ENCODE data around the gene TNIK. TPM values are rescaled to one million over a fixed set of nuclear protein-coding genes. Genes with fewer than 3 reads are reported as not detected.

Gene TNIK
- total RNA-seq, 1 experiment from 2014 or later = 7.0 TPM

- H3K27ac ChIP-seq (ENCODE audit: low read length) = no peak overlapping the region
- no peaks in the 10 kb centered on the region for H3K9me2 ChIP-seq (replicated peaks; ENCODE audit: low read length)
- H3F3A ChIP-seq (ENCODE audit: low read length, unreplicated experiment) = no peaks in the 10 kb centered on the region
- no peak overlapping the region for H3K9ac ChIP-seq (ENCODE audit: low read length)
- no peak overlapping the region for H3K4me3 ChIP-seq (ENCODE audit: low read length)
- H3K36me3 ChIP-seq (ENCODE audit: low read depth, low read length) = no peaks in the 10 kb centered on the region
- no peaks in the 10 kb centered on the region for H3K27me3 ChIP-seq (ENCODE audit: low read length)
- BruUV-seq (replicated peaks) = no TSS peak
- no peak for TF ChIP-seq EZH2phosphoT487 (IDR thresholded peaks at IDR 0.05; ENCODE audit: borderline replicate concordance, low read length)
- no peak for TF ChIP-seq EZH2 (IDR thresholded peaks at IDR 0.05; ENCODE audit: low read length, unreplicated experiment)
- no peak for TF ChIP-seq CTCF (conservative IDR thresholded peaks at IDR 0.05; ENCODE audit: low read depth, low read length)
- H3K9me3 ChIP-seq (ENCODE audit: low read length) = no peaks in the 10 kb centered on the region
- intact Hi-C loops (cut with micrococcal nuclease) = no loop called here
- POLR2A ChIA-PET (ENCODE audit: unreplicated experiment) = no interaction called here
- H3K4me2 ChIP-seq (ENCODE audit: low read length) = no peak overlapping the region
- DNase-seq (no peak), ATAC-seq (no peak)
- no peaks in the 10 kb centered on the region for H3K4me1 ChIP-seq (ENCODE audit: insufficient read depth, low read length)
- H4K20me1 ChIP-seq (ENCODE audit: low read length) = no peaks in the 10 kb centered on the region
- no peaks in the 10 kb centered on the region for H3K79me2 ChIP-seq (ENCODE audit: low read length)
- CTCF ChIA-PET = no interaction called here
- no peak overlapping the region for H2AFZ ChIP-seq (ENCODE audit: low read length)
Measured at GRCh38 chr3:171339598-171339997, 120.6 kb downstream of the TNIK start.

- POLR2A ChIA-PET (ENCODE audit: unreplicated experiment) = no interaction called here
- H3K4me1 ChIP-seq (ENCODE audit: insufficient read depth, low read length) = no peaks in the 10 kb centered on the region
- TF ChIP-seq EZH2 (IDR thresholded peaks at IDR 0.05; ENCODE audit: low read length, unreplicated experiment) (no peak), EZH2phosphoT487 (IDR thresholded peaks at IDR 0.05; ENCODE audit: borderline replicate concordance, low read length) (no peak), CTCF (conservative IDR thresholded peaks at IDR 0.05; ENCODE audit: low read depth, low read length) (no peak)
Measured at GRCh38 chr3:171336406-171336805, 123.8 kb downstream of the TNIK start.

GRCh38 chr3:171335559-171335958, 124.6 kb downstream of the TNIK start:
- ChIA-PET CTCF (no interaction called here), POLR2A (ENCODE audit: unreplicated experiment) (no interaction called here)

More at GRCh38 chr3:171336406-171336805, 123.8 kb downstream of the TNIK start:
- no peak overlapping the region for H2AFZ ChIP-seq (ENCODE audit: low read length)
- intact Hi-C loops (cut with micrococcal nuclease) = no loop called here
- H3K9ac ChIP-seq (ENCODE audit: low read length) = no peak overlapping the region
- CTCF ChIA-PET = no interaction called here
- no peak overlapping the region for H3K27ac ChIP-seq (ENCODE audit: low read length)
- H3K27me3 ChIP-seq (ENCODE audit: low read length) = no peaks in the 10 kb centered on the region
- ATAC-seq (no peak), DNase-seq (no peak)
- H3K9me2 ChIP-seq (replicated peaks; ENCODE audit: low read length) = no peaks in the 10 kb centered on the region
- no peaks in the 10 kb centered on the region for H3K9me3 ChIP-seq (ENCODE audit: low read length)
- BruUV-seq (replicated peaks) = no TSS peak
- no peaks in the 10 kb centered on the region for H3K79me2 ChIP-seq (ENCODE audit: low read length)
- no peak overlapping the region for H3K4me3 ChIP-seq (ENCODE audit: low read length)
- no peaks in the 10 kb centered on the region for H4K20me1 ChIP-seq (ENCODE audit: low read length)
- H3K4me2 ChIP-seq (ENCODE audit: low read length) = no peak overlapping the region
- H3F3A ChIP-seq (ENCODE audit: low read length, unreplicated experiment) = no peaks in the 10 kb centered on the region
- no peaks in the 10 kb centered on the region for H3K36me3 ChIP-seq (ENCODE audit: low read depth, low read length)

More at GRCh38 chr3:171335559-171335958, 124.6 kb downstream of the TNIK start:
- Histone ChIP-seq H3F3A (ENCODE audit: low read length, unreplicated experiment) (no peaks in the 10 kb centered on the region), H3K4me3 (ENCODE audit: low read length) (no peak overlapping the region), H3K9me3 (ENCODE audit: low read length) (no peaks in the 10 kb centered on the region), H2AFZ (ENCODE audit: low read length) (no peak overlapping the region), H3K27me3 (ENCODE audit: low read length) (no peaks in the 10 kb centered on the region), H3K4me2 (ENCODE audit: low read length) (no peak overlapping the region), H3K9ac (ENCODE audit: low read length) (no peak overlapping the region), H3K9me2 (replicated peaks; ENCODE audit: low read length) (no peaks in the 10 kb centered on the region), H4K20me1 (ENCODE audit: low read length) (no peaks in the 10 kb centered on the region), H3K36me3 (ENCODE audit: low read depth, low read length) (no peaks in the 10 kb centered on the region), H3K79me2 (ENCODE audit: low read length) (no peaks in the 10 kb centered on the region), H3K4me1 (ENCODE audit: insufficient read depth, low read length) (no peaks in the 10 kb centered on the region), H3K27ac (ENCODE audit: low read length) (no peak overlapping the region)
- BruUV-seq (replicated peaks) = no TSS peak
- intact Hi-C loops (cut with micrococcal nuclease) = no loop called here
- DNase-seq (no peak), ATAC-seq (no peak)
- no peak for TF ChIP-seq CTCF (conservative IDR thresholded peaks at IDR 0.05; ENCODE audit: low read depth, low read length)
- no peak for TF ChIP-seq EZH2 (IDR thresholded peaks at IDR 0.05; ENCODE audit: low read length, unreplicated experiment)
- TF ChIP-seq EZH2phosphoT487 (IDR thresholded peaks at IDR 0.05; ENCODE audit: borderline replicate concordance, low read length) = no peak
